Parathyroid adenoma (tissue), 2 donors: ENCODE results near the gene TNNT3.

ENCODE experiments used
- H2AFZ ChIP-seq: fragments of 300-600 bp; sonication (generic); one replicate; pipeline ENCODE4 v1.7.0; 2017; ENCODE audit warnings: antibody characterized with exemption, mild to moderate bottlenecking
- H3K27ac ChIP-seq: fragments of 300-600 bp; sonication (generic); one replicate; pipeline ENCODE4 v1.7.0; 2017
- H3K27me3 ChIP-seq: fragments of 300-600 bp; sonication (generic); one replicate; pipeline ENCODE4 v1.7.0; 2017; ENCODE audit warnings: low read length; ENCODE audit not compliant: control insufficient read depth, insufficient read depth
- H3K36me3 ChIP-seq: fragments of 300-600 bp; sonication (generic); one replicate; pipeline ENCODE4 v1.7.0; 2017; ENCODE audit warnings: low read length; ENCODE audit not compliant: control insufficient read depth, insufficient read depth
- H3K4me1 ChIP-seq: fragments of 300-600 bp; sonication (generic); one replicate; pipeline ENCODE4 v1.7.0; 2017; ENCODE audit warnings: control low read depth
- H3K4me2 ChIP-seq: fragments of 300-600 bp; sonication (generic); one replicate; pipeline ENCODE4 v1.7.0; 2017; ENCODE audit warnings: low read length
- H3K4me3 ChIP-seq: fragments of 300-600 bp; sonication (generic); one replicate; pipeline ENCODE4 v1.7.0; 2017; ENCODE audit warnings: low read depth, low read length
- H3K79me2 ChIP-seq: fragments of 300-600 bp; sonication (generic); one replicate; pipeline ENCODE4 v1.7.0; 2017; ENCODE audit warnings: control low read depth
- H3K9ac ChIP-seq: fragments of 300-600 bp; sonication (generic); one replicate; pipeline ENCODE4 v1.7.0; 2017; ENCODE audit warnings: mild to moderate bottlenecking
- H3K9me3 ChIP-seq: fragments of 300-600 bp; sonication (generic); one replicate; pipeline ENCODE4 v1.7.0; 2017; ENCODE audit warnings: low read length; ENCODE audit not compliant: control insufficient read depth
- TF ChIP-seq, protein P1 (sequence below): fragments of 300-600 bp; sonication (generic); IDR thresholded peaks from one replicate; pipeline ENCODE4 v1.7.0; 2017; ENCODE audit warnings: antibody characterized with exemption, mild to moderate bottlenecking
- donor health status: primary hyperparathyroidism.

Gene TNNT3

DNA sequence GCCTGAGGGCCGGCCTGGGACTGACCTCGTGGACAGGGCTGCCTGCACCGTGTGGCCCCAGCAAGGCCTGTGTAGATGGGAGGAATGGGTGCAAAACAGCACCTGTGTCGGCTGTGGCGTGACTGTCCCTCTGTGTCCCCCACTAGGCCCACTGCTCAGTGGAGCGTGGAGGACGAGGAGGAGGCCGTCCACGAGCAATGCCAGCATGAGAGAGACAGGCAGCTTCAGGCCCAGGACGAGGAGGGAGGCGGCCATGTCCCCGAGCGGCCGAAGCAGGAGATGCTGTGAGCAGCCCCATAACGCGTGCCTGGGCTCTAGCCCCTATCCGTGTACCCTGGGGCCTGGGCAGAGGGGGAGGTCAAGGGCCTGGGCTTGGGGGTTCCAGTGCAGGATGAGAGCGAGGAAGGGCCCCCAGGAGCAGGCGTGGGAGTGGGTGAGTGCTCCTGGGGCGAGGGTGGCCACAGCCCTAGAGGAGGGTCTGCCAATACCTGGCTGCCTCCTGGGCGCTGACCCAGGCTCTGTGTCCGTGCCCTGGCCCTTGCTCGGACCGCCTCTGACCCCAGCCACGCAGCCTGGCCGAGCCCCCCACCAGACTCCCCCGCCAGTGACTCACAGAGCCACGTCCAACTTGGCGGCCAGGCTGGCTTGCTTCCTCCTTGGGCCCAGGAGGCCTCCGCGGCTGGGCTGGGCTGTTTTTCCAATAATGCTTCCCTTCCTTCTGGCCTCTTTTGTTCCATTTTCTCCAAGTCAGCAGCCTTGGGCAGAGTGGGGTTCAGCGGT is 39.4 kb upstream of the TNNT3 start:
- no peaks in the 10 kb centered on the region for H3K9me3 ChIP-seq
- H3K27ac ChIP-seq = peak overlapping the region; percentile 29
- no peaks in the 10 kb centered on the region for H3K36me3 ChIP-seq
- H3K4me3 ChIP-seq = no peak overlapping the region
- H3K4me2 ChIP-seq = no peak overlapping the region
- H3K4me1 ChIP-seq = no peaks in the 10 kb centered on the region
- no peaks in the 10 kb centered on the region for H3K79me2 ChIP-seq
- H3K27me3 ChIP-seq = no peaks in the 10 kb centered on the region
- TF ChIP-seq, protein P1, sequence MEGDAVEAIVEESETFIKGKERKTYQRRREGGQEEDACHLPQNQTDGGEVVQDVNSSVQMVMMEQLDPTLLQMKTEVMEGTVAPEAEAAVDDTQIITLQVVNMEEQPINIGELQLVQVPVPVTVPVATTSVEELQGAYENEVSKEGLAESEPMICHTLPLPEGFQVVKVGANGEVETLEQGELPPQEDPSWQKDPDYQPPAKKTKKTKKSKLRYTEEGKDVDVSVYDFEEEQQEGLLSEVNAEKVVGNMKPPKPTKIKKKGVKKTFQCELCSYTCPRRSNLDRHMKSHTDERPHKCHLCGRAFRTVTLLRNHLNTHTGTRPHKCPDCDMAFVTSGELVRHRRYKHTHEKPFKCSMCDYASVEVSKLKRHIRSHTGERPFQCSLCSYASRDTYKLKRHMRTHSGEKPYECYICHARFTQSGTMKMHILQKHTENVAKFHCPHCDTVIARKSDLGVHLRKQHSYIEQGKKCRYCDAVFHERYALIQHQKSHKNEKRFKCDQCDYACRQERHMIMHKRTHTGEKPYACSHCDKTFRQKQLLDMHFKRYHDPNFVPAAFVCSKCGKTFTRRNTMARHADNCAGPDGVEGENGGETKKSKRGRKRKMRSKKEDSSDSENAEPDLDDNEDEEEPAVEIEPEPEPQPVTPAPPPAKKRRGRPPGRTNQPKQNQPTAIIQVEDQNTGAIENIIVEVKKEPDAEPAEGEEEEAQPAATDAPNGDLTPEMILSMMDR = no peak
- H2AFZ ChIP-seq = no peak overlapping the region
- no peak overlapping the region for H3K9ac ChIP-seq

DNA sequence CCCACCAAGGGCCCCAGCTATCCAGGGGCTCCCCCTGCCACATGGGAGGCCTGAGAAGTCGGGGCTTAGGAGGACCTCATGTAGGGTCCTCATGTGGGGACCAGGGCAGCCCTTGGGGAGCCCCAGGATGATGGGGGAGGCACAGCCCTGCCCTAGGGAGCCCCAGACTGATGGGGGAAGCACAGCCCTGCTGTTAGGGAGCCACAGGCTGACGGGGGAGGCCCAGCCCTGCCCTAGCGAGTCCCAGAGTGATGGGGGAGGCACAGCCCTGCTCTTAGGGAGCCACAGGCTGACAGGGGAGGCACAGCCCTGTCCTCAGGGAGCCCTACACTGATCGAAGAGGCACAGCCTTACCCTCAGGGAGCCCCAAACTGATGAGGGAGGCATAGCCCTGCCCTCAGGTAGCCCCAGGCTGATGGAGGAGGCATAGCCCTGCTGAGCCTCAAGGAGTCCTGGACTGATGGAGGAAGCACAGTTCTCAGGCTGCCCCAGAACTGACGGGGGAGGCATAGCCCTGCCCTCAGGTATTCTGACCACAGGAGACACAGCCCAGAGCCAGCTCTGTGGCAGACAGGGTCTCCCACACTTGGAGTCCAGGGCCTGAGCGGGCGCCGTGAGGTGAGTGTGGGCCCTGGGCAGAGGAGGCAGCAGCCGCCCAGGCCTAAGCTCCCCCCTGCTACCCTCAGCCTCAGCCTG is 38.6 kb upstream of the TNNT3 start:
- H3K79me2 ChIP-seq = no peaks in the 10 kb centered on the region
- H2AFZ ChIP-seq = no peak overlapping the region
- no peaks in the 10 kb centered on the region for H3K27me3 ChIP-seq
- H3K4me3 ChIP-seq = no peak overlapping the region
- H3K9me3 ChIP-seq = no peaks in the 10 kb centered on the region
- H3K4me2 ChIP-seq = no peak overlapping the region
- no peaks in the 10 kb centered on the region for H3K36me3 ChIP-seq
- peak overlapping the region; percentile 29 for H3K27ac ChIP-seq
- H3K9ac ChIP-seq = no peak overlapping the region
- no peaks in the 10 kb centered on the region for H3K4me1 ChIP-seq
- TF ChIP-seq, protein P1 = no peak

DNA sequence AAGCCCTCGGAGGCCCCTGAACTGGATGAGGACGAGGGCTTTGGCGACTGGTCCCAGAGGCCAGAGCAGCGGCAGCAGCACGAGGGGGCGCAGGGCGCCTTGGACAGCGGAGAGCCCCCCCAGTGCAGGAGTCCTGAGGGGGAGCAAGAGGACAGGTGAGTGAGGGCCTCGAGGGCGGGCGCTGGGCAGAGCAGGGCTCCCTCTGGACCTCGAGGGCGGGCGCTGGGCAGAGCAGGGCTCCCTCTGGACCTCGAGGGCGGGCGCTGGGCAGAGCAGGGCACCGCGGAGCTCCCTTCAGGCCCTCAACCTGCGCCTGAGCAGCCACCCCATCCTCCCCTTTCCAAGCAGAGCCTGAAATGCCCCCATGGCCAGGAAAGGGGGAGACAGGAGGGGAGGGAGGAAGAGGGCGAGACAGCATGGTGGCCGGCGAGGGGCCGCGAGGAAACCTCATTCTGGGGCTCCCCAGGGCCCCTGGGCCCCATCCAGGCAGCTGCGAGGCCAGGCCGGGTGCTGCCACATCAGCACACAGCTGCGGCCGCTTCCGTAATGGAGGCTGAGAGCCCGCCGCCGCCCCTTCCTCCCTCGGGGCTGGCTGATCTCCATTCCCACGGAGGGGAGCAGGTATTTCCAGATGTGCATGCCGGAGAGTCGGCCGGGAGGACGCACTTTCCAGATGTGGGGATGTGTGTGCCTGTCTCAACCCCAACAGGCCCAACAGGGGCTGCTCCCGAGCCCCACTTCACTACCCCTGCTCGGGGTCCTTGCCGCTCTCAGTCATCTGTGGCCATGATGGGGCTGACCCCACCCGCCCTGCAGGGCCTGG is 37.9 kb upstream of the TNNT3 start:
- Histone ChIP-seq H3K9ac (no peak overlapping the region), H3K4me3 (no peak overlapping the region), H3K36me3 (no peaks in the 10 kb centered on the region), H3K79me2 (no peaks in the 10 kb centered on the region), H3K4me2 (no peak overlapping the region), H3K4me1 (no peaks in the 10 kb centered on the region), H2AFZ (no peak overlapping the region), H3K27ac (peak overlapping the region; percentile 7), H3K9me3 (no peaks in the 10 kb centered on the region), H3K27me3 (no peaks in the 10 kb centered on the region)
- TF ChIP-seq, protein P1 = no peak

DNA sequence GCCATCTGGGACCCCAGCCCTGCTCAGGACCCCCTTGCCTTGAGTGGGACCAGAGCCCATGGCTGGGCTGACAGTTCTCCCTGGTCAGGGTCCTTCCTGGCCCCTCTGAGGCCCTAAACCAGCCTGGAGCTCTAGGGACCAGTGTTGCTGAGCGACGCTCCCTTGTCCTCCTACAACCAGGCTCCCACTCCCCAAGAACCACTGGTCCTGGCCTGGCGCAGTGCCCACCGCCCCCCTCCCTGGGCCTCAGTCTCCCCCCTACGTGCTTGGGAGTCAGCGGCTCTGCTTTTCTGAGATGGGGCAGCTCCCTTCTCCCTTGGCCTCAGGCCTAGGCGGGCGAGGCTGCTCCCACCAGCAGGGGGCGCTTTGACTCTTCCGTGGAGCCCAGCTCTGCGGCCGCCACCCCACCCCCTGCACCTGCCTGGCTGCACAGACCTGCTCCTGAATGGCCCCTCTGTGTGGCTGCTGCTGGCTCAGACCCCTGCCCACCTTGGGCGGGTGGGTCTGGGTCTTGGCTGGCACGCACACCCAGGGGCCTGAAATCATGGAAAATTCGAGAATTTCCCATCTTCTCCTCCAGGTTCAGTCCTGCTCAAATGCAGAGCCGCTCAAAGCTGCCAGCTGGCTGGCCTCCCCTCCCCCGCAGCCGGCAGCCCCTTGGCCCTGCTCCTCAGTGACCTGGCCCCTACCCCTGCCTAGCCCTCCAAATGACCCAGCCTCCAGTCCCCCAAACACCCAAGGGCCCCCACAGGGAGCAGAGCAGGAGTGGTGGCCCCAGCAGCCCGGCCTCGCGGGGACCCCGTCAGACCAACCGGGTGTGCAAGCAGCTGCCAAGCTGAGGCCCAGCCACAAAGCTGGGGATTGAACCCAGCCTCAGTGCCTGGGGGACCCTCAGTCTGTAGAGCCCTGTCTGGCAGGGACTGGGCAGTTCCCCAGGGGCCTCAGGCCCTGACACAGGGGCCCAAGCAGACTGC is 37.0 kb upstream of the TNNT3 start:
- H3K4me1 ChIP-seq = no peaks in the 10 kb centered on the region
- no peak overlapping the region for H3K9ac ChIP-seq
- no peaks in the 10 kb centered on the region for H3K27me3 ChIP-seq
- H3K79me2 ChIP-seq = no peaks in the 10 kb centered on the region
- no peak overlapping the region for H3K27ac ChIP-seq
- H2AFZ ChIP-seq = no peak overlapping the region
- H3K36me3 ChIP-seq = no peaks in the 10 kb centered on the region
- no peaks in the 10 kb centered on the region for H3K9me3 ChIP-seq
- H3K4me3 ChIP-seq = no peak overlapping the region
- H3K4me2 ChIP-seq = no peak overlapping the region
- TF ChIP-seq, protein P1 = peak; percentile 79
